Stimulated activated CD8-positive, alpha-beta memory T cell treated with anti-CD3 and anti-CD28 coated beads, Interleukin-4, amount 100 ng/mL, for 24 hours (primary cell): ENCODE measurements around the gene NKG7.

Experiments used
- DNase-seq: peaks from one replicate; pipeline ENCODE4 v3.0.0-alpha.2; 2020; ENCODE audit warnings: low read depth

Gene NKG7

DNA sequence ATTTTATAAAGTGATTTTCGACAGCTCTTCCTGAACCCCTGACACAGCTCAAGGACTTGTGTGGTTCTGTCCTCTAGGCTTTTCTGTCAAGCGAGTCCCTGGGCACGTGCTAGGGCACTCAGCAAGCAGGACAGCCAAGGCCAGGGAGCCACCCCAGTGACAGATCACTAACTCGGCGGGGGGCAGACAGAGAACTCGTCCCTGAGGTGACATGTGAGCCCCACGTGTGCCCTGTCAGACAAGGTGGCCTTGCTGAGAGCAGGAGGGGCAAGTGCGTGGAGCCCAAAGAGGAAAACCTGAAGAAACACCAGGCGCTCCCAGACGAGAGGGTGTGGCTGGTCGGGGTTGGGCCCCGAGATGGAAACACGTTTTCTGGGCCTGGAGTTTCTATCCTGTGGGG lies 11.2 kb downstream of the NKG7 start:
- no peak for DNase-seq

GRCh38 chr19:51359294-51359693 lies 13.2 kb downstream of the NKG7 start:
- no peak for DNase-seq

DNA sequence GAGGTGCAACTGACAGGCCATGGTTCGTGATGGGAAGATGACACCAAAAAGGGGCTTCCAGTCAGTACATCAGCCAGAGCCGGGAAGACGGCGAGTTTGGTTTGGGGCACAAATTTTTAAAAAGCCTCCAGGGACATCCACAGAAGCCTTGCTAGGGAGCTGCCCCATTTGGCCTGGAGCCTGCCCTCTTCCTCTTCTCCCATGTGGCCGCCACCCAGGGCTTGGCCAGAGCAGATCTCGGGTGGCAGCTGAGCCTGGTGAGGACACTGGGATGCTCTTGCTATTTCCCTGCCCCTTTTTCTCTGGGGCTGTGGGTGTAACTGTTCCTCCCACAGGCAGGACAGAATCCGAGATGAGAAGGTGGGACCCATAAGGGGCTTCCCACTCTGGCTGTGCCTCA lies 14.5 kb downstream of the NKG7 start:
- no peak for DNase-seq

GRCh38 chr19:51356159-51356801 lies 16.2 kb downstream of the NKG7 start:
- no peak for DNase-seq

DNA sequence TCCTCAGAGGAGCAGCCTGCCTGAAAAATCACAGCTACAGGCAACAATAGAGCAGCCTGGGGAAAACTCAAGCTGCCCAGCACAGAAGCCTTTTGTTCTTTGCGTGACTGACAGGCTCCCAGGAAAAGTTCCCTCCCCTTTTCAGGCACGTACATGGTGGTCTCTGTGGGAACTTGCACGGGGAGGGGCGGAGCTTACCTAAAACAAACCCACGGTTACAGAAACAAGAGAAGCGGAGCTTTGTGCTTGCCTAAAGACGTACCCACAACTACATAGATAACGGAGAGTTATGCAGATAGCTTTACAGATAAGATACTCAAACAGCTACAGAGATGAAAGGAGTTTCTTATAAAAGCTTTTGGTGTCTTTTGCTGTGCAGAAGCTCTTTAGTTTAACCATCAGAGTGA lies 17.7 kb downstream of the NKG7 start:
- no peak for DNase-seq

- no peak for DNase-seq
These were observed 18.2 kb downstream of the NKG7 start for GRCh38 chr19:51354103-51354741.

- no peak for DNase-seq
These were observed 19.6 kb downstream of the NKG7 start for GRCh38 chr19:51352783-51353360.

DNA sequence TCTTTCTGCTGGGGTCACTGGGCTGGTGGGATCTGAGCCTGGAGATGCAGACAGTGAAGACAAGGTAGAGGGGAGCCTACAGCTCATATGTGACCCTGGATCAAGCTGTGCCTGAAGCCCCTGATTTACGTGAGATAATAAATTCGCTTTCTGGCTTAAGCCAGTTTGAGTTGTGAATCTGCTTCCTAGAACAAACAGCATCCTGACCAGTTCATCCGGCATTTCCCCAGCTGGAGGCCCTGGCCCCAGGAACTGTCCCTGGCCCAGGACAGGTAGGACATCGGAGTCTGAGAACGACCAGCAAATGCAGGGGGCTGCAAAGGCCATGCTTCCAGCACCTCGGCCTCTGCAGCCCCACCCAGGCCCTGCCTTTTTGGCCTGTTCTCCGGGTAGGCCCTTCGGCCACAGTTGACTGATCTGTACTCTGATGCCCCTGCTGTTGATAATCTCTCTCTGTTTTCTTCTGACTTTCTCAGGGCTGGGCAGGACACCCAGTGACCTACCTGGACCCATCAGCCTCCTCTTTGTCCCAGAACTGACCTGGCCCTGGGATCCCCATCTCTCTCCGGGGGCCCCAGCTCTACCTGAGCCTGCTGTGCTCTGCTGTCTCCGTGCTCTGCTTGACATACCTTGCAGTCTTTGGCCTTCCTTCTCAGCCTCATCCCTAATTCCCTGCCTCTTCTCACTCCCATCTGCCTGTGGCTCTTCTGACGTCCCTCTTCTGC lies 21.0 kb downstream of the NKG7 start:
- no peak for DNase-seq

GRCh38 chr19:51347209-51347928 lies 25.1 kb downstream of the NKG7 start:
- DNase-seq = no peak

- no peak for DNase-seq
These were observed 25.7 kb downstream of the NKG7 start for GRCh38 chr19:51346742-51347141.

GRCh38 chr19:51345076-51345620 lies 27.3 kb downstream of the NKG7 start:
- DNase-seq = no peak

- DNase-seq = no peak
These were observed 29.6 kb downstream of the NKG7 start for GRCh38 chr19:51342631-51343569.

- no peak for DNase-seq
These were observed 30.4 kb downstream of the NKG7 start, which contains the start of gene VSIG10L for GRCh38 chr19:51341976-51342580. Gene VSIG10L, minus strand, starts transcription at chr19:51342139. Its CDS starts 15 bp downstream, at chr19:51342124.

DNA sequence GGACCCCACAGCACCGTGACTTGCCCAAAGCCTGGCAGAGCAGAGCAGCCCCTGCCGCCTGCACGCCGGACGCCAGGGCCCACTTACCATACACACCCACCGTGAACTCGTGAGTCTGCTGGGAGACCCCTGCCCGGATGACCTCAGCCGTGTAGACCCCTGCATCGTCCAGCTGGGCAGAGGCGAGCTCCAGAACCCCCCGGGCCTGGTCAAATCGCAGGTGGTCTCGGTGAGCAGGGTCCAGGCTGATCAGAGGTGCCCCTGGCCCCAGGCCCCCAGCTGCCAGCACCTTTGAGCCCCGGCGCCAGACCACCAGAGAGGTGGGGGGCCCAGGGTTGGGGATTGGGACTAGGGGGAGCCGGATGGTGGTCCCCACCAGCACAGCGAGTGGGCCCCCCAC lies 31.4 kb downstream of the NKG7 start:
- DNase-seq = no peak

DNA sequence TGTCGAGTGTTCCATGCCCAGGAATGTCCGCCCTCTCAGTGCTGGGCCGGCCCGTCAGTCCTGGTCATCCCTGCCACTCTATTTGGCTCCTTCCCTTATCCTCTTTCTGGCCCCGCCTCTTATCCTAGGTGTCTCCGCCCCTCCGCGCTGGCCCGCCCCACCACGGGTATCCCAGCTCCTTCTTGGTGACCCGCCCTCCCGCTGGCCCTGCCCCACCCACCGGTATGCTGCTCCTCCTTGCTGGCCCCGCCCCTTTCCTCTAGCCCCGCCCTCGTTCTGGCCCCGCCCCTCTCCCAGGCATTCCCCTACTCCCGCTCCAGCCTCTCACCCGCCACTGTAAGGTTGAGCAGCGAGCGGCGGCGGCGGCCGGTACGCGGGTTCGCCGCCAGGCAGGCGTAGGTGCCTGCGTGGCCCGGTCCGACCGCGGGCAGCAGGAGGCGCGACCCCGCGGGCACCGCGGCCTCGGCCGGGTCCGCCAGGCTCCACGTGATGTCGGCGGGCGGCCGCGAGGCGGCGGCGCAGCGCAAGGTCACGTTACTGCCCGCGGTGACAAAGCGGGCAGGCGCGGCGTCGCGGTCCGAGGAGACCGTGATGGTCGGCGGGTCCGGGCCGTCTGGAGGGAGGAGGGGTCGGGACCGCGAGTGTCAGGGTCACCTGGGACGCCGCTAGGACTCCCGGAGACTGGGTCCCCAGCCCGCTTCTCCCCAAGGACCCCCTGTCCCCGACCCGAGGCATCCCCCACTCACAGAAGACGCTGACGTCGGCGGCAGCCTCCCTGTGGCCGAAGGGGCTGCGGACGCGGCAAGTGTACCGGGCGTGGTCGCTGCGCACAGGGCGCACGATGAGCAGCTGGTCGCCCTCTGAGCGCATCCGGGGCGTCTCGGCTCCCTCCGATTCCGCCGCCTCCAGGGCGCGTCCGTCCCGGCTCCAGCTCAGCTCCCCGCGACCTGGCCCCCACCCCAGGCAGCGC lies 32.5 kb downstream of the NKG7 start:
- peak; percentile 95 for DNase-seq

- DNase-seq = no peak
These were observed 33.2 kb downstream of the NKG7 start for GRCh38 chr19:51339313-51339686.

DNA sequence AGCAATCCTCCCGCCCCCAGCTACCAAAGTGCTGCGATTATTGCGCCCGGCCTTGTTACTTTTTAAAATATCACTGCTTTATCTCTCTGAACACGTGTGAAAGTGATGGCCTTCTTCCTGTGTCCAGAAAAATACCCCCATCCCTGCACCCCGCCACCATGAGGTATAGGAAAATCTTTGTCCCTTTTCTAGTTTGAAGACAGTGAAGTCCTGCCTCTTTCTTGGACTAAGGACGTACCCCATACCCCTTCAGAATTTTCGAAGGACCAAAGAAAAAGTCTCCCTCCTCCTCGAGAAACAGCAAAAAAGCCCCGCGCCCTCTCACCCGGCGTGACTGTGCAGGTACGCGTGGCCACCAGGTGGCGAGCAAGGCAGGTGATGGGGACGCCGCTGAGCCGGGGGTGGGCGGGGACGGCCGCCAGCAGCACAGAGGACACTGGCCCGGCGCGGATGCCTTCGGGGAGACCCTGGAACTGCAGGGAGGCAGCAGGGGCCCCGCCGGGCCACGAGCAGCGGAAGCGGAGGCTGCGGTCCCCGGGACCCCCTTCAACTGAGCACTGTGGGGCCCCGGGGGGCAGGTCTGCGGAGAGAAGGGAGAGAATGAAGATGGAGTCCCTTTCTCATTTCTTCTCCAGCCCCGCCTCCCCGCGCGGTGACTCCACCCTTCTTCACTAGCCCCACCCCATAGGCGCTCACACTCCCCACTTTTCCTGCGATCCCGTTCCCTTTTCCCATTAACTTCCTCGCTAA lies 33.7 kb downstream of the NKG7 start:
- peak; percentile 84 for DNase-seq

DNA sequence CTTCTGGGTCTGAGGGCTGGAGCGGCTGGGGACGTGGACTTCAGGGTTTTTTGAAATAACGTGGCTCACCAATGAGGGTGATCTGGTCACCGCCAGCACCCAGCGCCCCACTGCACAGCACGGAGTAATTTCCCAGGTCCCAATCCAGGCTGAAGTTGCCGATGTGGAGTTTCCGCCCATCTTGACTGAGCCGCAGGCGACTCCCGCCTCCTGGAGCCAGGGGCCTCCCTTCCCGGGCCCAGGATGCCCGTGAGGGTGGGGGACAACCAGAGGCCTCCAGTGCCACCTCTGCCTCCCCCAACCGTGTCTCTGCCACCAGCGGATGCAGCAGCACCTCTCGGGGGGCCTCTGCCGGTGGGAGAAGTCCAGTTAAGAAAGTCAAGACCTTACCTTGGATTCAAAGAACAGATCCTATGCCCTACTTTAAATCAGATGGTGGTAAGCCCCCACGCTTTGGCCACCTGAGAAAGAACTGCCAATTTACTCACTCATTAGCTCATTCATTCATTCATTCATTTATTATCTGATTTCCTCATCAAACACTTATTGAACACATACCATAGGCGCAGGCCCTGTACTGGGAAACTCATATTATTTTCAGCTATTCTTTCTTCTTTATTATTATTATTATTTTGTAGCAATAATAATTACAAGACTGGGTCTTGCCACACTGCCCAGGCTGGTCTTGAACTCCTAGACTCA lies 34.4 kb downstream of the NKG7 start:
- no peak for DNase-seq
